Bronchial epithelial cell (primary cell): ENCODE results near the gene BANK1. TPM values are rescaled to one million over a fixed set of nuclear protein-coding genes. Genes with fewer than 3 reads are reported as not detected.

Experiments
- DNase-seq: peaks from one replicate; pipeline ENCODE4 v3.0.0-alpha.2; 2010; ENCODE audit warnings: low read depth
- FAIRE-seq: peaks from 2 replicates; lab custom pipeline; 2011; peaks lifted over from hg19 to GRCh38; lab: Jason Lieb, UNC
- H3K27me3 ChIP-seq: 2 replicates; pipeline ENCODE4 v1.5.1; 2011; ENCODE audit warnings: low read length; ENCODE audit not compliant: control insufficient read depth, insufficient read depth
- H3K36me3 ChIP-seq: 2 replicates; pipeline ENCODE4 v1.5.1; 2011; ENCODE audit warnings: low read length; ENCODE audit not compliant: control insufficient read depth, insufficient read depth
- H3K4me3 ChIP-seq: 2 replicates; pipeline ENCODE4 v1.5.1; 2011; ENCODE audit warnings: mild to moderate bottlenecking, low read depth, low read length, control low read depth
- total RNA-seq: library from RNA; depleted of rRNA; stranded (reverse); fragments of >200 nt; gene quantifications from 2 replicates; pipeline ENCODE4 v1.2.1, GENCODE V29; 2014
- TF ChIP-seq, protein P1 (sequence below): IDR thresholded peaks from 2 replicates; pipeline ENCODE4 v1.5.1; 2011; ENCODE audit warnings: mild to moderate bottlenecking, moderate library complexity, low read length, control low read depth, inconsistent platforms; ENCODE audit not compliant: insufficient read depth, severe bottlenecking

The BANK1 gene
- total RNA-seq, 1 donor from 2014 or later, result 0.26 TPM

DNA sequence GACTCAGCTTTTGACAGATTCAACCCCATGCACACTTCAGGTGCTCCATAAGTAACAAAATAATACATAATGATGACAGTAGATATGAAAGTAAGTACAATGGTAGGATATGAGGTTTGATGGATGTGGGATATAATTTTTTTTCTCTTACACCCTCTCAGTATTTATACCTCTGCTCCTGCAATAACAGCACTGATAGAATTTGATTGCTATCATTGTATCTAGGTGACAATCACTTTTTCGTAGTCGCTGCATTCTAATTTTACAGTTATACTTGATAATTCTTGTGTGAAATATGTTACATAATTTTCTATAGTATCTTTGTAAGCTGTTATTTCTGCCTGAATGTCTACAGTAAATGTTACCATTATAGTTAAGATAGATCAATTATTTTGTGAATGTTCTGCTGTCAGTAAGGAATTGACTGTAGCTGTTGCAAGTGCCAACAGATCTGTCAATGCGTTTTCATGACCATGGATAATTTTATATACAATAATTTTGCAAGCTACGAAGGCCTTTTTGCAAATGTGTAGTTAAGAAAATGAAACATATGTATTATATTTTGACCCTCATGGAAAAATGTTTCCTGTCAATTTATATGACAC lies 128.9 kb downstream of the BANK1 start:
- no peak for DNase-seq

DNA sequence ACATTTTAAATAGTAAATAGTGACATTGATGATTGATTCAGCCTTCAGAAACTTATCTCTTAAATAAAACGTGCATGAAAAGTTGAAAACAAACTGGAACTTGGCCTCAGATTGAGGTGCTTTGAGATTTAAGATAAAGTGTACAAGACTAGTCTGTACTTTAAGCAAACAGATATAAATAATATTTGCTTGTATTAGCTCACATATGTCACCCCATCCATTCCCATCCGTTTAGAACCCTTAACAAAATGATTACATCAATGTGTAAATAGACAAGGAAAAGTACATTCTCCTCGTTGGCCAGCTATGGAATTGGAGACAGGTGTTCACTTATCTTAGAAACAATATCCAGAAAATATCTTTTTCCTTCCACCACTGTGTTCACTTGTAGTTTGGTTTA lies 130.8 kb downstream of the BANK1 start:
- TF ChIP-seq, protein P1, sequence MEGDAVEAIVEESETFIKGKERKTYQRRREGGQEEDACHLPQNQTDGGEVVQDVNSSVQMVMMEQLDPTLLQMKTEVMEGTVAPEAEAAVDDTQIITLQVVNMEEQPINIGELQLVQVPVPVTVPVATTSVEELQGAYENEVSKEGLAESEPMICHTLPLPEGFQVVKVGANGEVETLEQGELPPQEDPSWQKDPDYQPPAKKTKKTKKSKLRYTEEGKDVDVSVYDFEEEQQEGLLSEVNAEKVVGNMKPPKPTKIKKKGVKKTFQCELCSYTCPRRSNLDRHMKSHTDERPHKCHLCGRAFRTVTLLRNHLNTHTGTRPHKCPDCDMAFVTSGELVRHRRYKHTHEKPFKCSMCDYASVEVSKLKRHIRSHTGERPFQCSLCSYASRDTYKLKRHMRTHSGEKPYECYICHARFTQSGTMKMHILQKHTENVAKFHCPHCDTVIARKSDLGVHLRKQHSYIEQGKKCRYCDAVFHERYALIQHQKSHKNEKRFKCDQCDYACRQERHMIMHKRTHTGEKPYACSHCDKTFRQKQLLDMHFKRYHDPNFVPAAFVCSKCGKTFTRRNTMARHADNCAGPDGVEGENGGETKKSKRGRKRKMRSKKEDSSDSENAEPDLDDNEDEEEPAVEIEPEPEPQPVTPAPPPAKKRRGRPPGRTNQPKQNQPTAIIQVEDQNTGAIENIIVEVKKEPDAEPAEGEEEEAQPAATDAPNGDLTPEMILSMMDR, result no peak
- DNase-seq, result no peak
- H3K4me3 ChIP-seq, result no peak overlapping the region
- FAIRE-seq, result no peak
- no peaks in the 10 kb centered on the region for H3K27me3 ChIP-seq
- H3K36me3 ChIP-seq, result no peaks in the 10 kb centered on the region

More for the DNA sequence above, 128.9 kb downstream of the BANK1 start:
- H3K27me3 ChIP-seq, result no peaks in the 10 kb centered on the region
- no peaks in the 10 kb centered on the region for H3K36me3 ChIP-seq
- TF ChIP-seq, protein P1, result no peak
- no peak for FAIRE-seq
- no peak overlapping the region for H3K4me3 ChIP-seq

DNA sequence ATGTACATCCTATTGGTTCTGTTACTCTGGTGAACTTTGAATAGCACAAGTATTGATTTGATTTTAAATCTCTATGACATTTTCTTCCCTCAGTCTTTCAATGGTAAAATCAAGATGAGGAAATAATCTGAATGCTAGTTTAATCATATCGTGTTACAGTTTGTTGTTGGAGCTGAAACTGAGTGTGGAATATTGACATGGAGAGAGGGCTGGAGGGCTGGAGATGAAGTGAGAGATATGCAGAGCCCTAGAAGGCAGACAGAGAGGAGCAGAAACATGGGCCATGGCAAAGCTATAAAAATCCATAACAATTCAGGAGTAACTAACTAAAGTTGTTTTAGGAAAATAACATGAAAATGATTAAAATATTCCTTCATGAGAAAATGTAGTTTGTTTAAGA lies 141.1 kb downstream of the BANK1 start:
- Histone ChIP-seq H3K27me3 (no peaks in the 10 kb centered on the region), H3K36me3 (no peaks in the 10 kb centered on the region), H3K4me3 (no peak overlapping the region)
- FAIRE-seq (no peak), DNase-seq (no peak)
- TF ChIP-seq, protein P1, result no peak

DNA sequence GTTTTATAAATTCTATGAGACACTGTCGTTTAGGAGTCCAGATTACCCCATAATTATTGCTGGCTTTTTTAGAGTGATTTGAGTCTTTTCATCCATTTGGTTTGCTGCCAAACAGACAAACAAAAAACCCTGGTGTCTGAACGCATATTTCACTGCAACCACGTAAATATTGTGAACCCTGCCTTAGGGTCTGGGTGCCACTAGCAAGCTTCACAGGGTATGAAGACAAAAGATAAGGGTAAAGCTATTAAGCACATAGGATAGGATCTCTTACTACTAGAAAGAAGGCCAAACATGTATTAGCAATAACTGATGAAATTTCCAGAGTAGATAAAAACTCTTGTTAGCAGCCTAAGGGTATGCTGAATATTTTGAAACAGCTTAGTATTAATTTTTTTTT lies 143.3 kb downstream of the BANK1 start:
- Histone ChIP-seq H3K4me3 (no peak overlapping the region), H3K27me3 (no peaks in the 10 kb centered on the region), H3K36me3 (no peaks in the 10 kb centered on the region)
- FAIRE-seq (no peak), DNase-seq (no peak)
- TF ChIP-seq, protein P1, result no peak

DNA sequence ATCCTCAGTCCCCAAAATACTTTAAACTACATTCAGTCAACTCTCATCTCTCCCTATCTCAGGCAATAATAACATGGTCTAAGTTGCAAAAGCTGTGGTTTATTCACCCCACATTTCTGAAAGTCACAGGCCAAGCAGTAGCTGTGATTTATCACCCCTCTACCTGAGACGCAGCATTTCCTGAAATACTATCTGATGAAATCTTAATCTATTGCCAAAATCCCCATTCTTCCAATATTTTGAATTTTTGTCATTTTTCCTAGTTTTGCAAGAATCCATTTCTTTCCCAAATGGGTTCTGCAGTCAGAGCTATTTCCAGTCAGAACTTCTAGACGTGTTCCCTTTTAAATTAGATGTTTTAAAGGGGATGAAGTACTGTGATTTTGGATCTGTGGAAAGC lies 148.3 kb downstream of the BANK1 start:
- Histone ChIP-seq H3K4me3 (no peak overlapping the region), H3K36me3 (no peaks in the 10 kb centered on the region), H3K27me3 (no peaks in the 10 kb centered on the region)
- TF ChIP-seq, protein P1, result no peak
- FAIRE-seq, result no peak
- no peak for DNase-seq

DNA sequence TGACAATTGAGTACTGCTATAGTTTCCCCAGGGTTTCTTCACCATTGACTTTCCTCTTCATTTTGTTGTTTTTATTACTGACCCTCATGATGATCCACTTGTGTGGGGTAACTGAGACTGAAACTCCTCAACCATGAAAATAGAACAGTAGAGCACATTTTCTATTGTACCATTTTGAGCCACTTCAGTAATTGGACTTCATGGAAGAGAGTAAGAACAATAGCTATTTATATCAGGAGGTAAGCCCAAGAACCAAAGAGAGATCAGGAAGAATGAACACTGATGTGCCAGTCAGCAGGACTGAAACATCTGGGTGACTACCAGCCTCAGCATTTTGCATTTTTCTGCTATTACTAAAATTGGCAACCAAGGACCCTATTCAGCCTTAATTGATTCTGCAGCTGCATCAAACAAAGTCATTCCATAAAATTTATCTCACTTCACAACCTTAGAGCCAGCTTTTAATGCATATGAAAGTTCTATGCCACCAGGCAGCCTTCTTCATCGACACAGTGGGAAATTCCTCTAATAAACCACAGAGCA lies 151.4 kb downstream of the BANK1 start:
- H3K27me3 ChIP-seq, result no peaks in the 10 kb centered on the region
- TF ChIP-seq, protein P1, result no peak
- H3K4me3 ChIP-seq, result no peak overlapping the region
- no peak for DNase-seq
- FAIRE-seq, result no peak
- no peaks in the 10 kb centered on the region for H3K36me3 ChIP-seq
